Measurements from ENCODE around the gene PRR36. TPM values are rescaled to one million over a fixed set of nuclear protein-coding genes. Genes with fewer than 3 reads are reported as not detected.

Gene PRR36
- 0.22 to 0.80 TPM (median 0.38 TPM) in 3 replicates for total RNA-seq
- long read RNA-seq, partial matches to known transcripts, result 1 of 1 reads
- long read RNA-seq, other reads (novel, unspliced or antisense), result 0 of 1 reads

DNA sequence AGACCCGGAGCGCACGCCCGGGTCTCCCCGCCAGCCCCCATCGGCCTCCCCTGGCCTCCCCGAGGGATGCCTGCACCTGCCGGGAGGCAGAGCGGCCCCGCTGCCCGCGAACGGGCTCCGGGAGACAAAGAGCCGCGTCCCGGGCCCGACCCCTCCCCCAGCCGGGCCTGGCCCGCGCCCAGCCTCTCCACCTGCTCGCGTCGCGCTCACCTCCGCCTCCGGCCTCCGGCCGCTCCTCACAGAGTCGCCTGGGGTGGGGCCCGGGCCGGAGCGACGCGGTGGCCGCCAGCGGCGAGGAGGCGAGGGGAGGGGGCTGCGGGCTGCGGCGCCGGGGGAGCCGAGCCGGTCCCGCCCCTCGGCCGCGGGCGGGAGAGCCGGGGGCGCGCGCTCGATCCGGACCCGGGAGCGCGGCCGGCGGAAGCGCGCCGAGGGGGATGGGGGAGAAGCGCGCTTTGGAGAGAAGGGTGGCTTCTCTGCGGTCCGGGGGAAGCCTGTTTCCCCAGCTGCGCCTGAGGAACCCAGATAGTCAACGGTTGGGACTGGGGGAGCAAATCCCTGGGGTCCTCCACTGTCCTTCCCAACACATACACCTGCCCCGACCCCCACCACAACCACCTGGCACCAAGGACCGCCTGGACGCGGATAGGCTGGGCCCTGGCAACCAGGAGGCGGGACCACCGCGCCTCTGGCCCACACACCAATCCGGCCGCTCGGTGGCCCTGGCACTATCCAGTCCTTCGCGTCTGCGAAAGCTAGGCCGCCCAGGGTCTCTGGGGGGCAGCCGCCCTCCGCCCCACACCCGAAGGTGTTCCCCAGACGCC, at the start of gene PRR36:
TSS of gene PRR36 (minus strand) at position 315 of the 821 bp plus-strand sequence. CDS start 701 bp downstream, outside the sequence.
- Mint-ChIP-seq H3K4me3 (ENCODE audit: unreplicated experiment) (peak within 1 kb of the TSS; percentile 66), H3K27me3 (ENCODE audit: low read depth) (peaks cover 15% of the 10 kb centered on the region), H3K36me3 (ENCODE audit: low read depth) (no peaks in the 10 kb centered on the region), H3K4me1 (ENCODE audit: low read depth) (peaks cover 25% of the 10 kb centered on the region), H3K9me3 (ENCODE audit: low read depth) (no peaks in the 10 kb centered on the region), H3K27ac (ENCODE audit: unreplicated experiment) (no peak within 1 kb of the TSS)
- DNase-seq (ENCODE audit: low spot score), result no peak
- no peak for TF ChIP-seq CTCF (IDR thresholded peaks at IDR 0.05)

GRCh38 chr19:7923295-7924191, 49.4 kb upstream of the PRR36 start:
- no peak for TF ChIP-seq CTCF (IDR thresholded peaks at IDR 0.05)
- no peaks in the 10 kb centered on the region for H3K9me3 Mint-ChIP-seq (ENCODE audit: low read depth)
- DNase-seq (ENCODE audit: low spot score), result no peak
- H3K4me3 Mint-ChIP-seq (ENCODE audit: unreplicated experiment), result peak overlapping the region; percentile 4
- peaks cover 46% of the 10 kb centered on the region for H3K4me1 Mint-ChIP-seq (ENCODE audit: low read depth)
- H3K27ac Mint-ChIP-seq (ENCODE audit: unreplicated experiment), result peak overlapping the region; percentile 45
- no peaks in the 10 kb centered on the region for H3K27me3 Mint-ChIP-seq (ENCODE audit: low read depth)
- H3K36me3 Mint-ChIP-seq (ENCODE audit: low read depth), result no peaks in the 10 kb centered on the region

GRCh38 chr19:7922836-7923195, 48.6 kb upstream of the PRR36 start:
- no peaks in the 10 kb centered on the region for H3K9me3 Mint-ChIP-seq (ENCODE audit: low read depth)
- no peaks in the 10 kb centered on the region for H3K36me3 Mint-ChIP-seq (ENCODE audit: low read depth)
- DNase-seq (ENCODE audit: low spot score), result no peak
- H3K4me1 Mint-ChIP-seq (ENCODE audit: low read depth), result peaks cover 41% of the 10 kb centered on the region
- H3K27me3 Mint-ChIP-seq (ENCODE audit: low read depth), result no peaks in the 10 kb centered on the region
- peak overlapping the region; percentile 45 for H3K27ac Mint-ChIP-seq (ENCODE audit: unreplicated experiment)
- H3K4me3 Mint-ChIP-seq (ENCODE audit: unreplicated experiment), result no peak overlapping the region
- TF ChIP-seq CTCF (IDR thresholded peaks at IDR 0.05), result no peak

- peak overlapping the region; percentile 59 for H3K4me3 Mint-ChIP-seq (ENCODE audit: unreplicated experiment)
- TF ChIP-seq CTCF (IDR thresholded peaks at IDR 0.05), result no peak
- H3K9me3 Mint-ChIP-seq (ENCODE audit: low read depth), result no peaks in the 10 kb centered on the region
- H3K27ac Mint-ChIP-seq (ENCODE audit: unreplicated experiment), result peak overlapping the region; percentile 32
- no peaks in the 10 kb centered on the region for H3K27me3 Mint-ChIP-seq (ENCODE audit: low read depth)
- peaks cover 42% of the 10 kb centered on the region for H3K4me1 Mint-ChIP-seq (ENCODE audit: low read depth)
- no peaks in the 10 kb centered on the region for H3K36me3 Mint-ChIP-seq (ENCODE audit: low read depth)
- DNase-seq (ENCODE audit: low spot score), result peak; percentile 89
Observed at GRCh38 chr19:7921967-7922835, 48.0 kb upstream of the PRR36 start.
